Raji (cell line): ENCODE measurements around the gene SPDYE6.

Experiments
- POLR2A ChIP-seq: IDR thresholded peaks from 2 replicates; pipeline ENCODE4 v1.6.1; 2011; ENCODE audit warnings: low read depth, low read length, control low read depth; ENCODE audit not compliant: insufficient read depth

Gene SPDYE6

GRCh38 chr7:102363549-102364393, 7.5 kb upstream of the SPDYE6 start:
- TF ChIP-seq POLR2A = peak; percentile 87

GRCh38 chr7:102337420-102337819, 18.8 kb downstream of the SPDYE6 start:
- peak; percentile 34; the same call in 1 of the 2 replicates for TF ChIP-seq POLR2A

GRCh38 chr7:102326157-102326889, 29.9 kb downstream of the SPDYE6 start:
- no peak for TF ChIP-seq POLR2A

GRCh38 chr7:102323914-102324195, 32.4 kb downstream of the SPDYE6 start:
- TF ChIP-seq POLR2A = no peak

GRCh38 chr7:102322202-102322715, 34.0 kb downstream of the SPDYE6 start:
- no peak for TF ChIP-seq POLR2A

GRCh38 chr7:102321351-102322201, 34.7 kb downstream of the SPDYE6 start:
- no peak for TF ChIP-seq POLR2A

GRCh38 chr7:102320601-102321350, 35.5 kb downstream of the SPDYE6 start:
- no peak for TF ChIP-seq POLR2A

GRCh38 chr7:102320181-102320580, 36.1 kb downstream of the SPDYE6 start:
- TF ChIP-seq POLR2A = no peak

GRCh38 chr7:102319671-102320070, 36.6 kb downstream of the SPDYE6 start:
- TF ChIP-seq POLR2A = no peak

GRCh38 chr7:102318482-102318971, 37.7 kb downstream of the SPDYE6 start:
- TF ChIP-seq POLR2A = no peak

GRCh38 chr7:102317231-102318059, 38.8 kb downstream of the SPDYE6 start:
- no peak for TF ChIP-seq POLR2A

GRCh38 chr7:102313997-102314780, 42.1 kb downstream of the SPDYE6 start:
- no peak for TF ChIP-seq POLR2A

- TF ChIP-seq POLR2A = no peak
Measured at GRCh38 chr7:102312317-102312716, 43.9 kb downstream of the SPDYE6 start.
